PC-9 (cell line): ENCODE measurements around the gene RFWD3. TPM values are rescaled to one million over a fixed set of nuclear protein-coding genes. Genes with fewer than 3 reads are reported as not detected.
"Not testable (repeated sequence)": the region's sequence is repeated elsewhere in the genome, so short reads cannot be mapped to it uniquely, and the experiment has no call there.

Source experiments
- BruUV-seq: library from RNA; stranded (reverse); fragments of 400-500 nt; replicated peaks from 2 replicates; lab custom pipeline; 2021; lab: Mats Ljungman, UMichigan
- CTCF ChIA-PET: fragments of 300-600 bp; sonication (Branson Sonifier 250); formaldehyde crosslinking; loops from one replicate; lab custom pipeline; 2022; ENCODE audit warnings: antibody characterized with exemption; lab: Charles Lee
- POLR2A ChIA-PET: fragments of 300-600 bp; sonication (Branson Sonifier 250); formaldehyde crosslinking; loops from one replicate; lab custom pipeline; 2022; ENCODE audit warnings: antibody characterized with exemption; ENCODE audit not compliant: unreplicated experiment; lab: Charles Lee
- DNase-seq, 2 experiments: peaks; one replicate each; pipeline versions ENCODE4 v3.0.0 to v3.0.0-alpha.2; 2015 to 2022; ENCODE audit warnings: mixed read lengths in 1 of 2
- H2AFZ ChIP-seq: fragments of 200-600 bp; sonication (generic); 2 replicates; pipeline ENCODE4 v1.8.1; 2017; ENCODE audit warnings: antibody characterized with exemption
- H3F3A ChIP-seq: fragments of 200-600 bp; sonication (generic); 2 replicates; pipeline ENCODE4 v1.8.1; 2017; ENCODE audit warnings: antibody characterized with exemption, mild to moderate bottlenecking, low read depth; ENCODE audit not compliant: insufficient read depth
- H3K27ac ChIP-seq: fragments of 200-600 bp; sonication (generic); 2 replicates; pipeline ENCODE4 v1.6.1; 2016; ENCODE audit warnings: mixed run types
- H3K27me3 ChIP-seq: fragments of 200-600 bp; sonication (generic); 2 replicates; pipeline ENCODE4 v1.6.1; 2016; ENCODE audit warnings: low read depth, mixed run types; ENCODE audit not compliant: insufficient read depth
- H3K36me3 ChIP-seq: fragments of 200-600 bp; sonication (generic); 2 replicates; pipeline ENCODE4 v1.6.1; 2016; ENCODE audit warnings: low read depth, mixed run types
- H3K4me1 ChIP-seq: fragments of 200-600 bp; sonication (generic); replicated peaks from 2 replicates; pipeline ENCODE4 v1.6.1; 2016; ENCODE audit warnings: mixed run types; ENCODE audit not compliant: insufficient read depth
- H3K4me2 ChIP-seq: fragments of 200-600 bp; sonication (generic); 2 replicates; pipeline ENCODE4 v1.6.1; 2017; ENCODE audit warnings: mixed run types
- H3K4me3 ChIP-seq: fragments of 200-600 bp; sonication (generic); 2 replicates; pipeline ENCODE4 v1.6.1; 2016; ENCODE audit warnings: mixed run types
- H3K79me2 ChIP-seq: fragments of 200-600 bp; sonication (generic); 2 replicates; pipeline ENCODE4 v1.6.1; 2017; ENCODE audit warnings: low read depth, mixed run types
- H3K9me2 ChIP-seq: fragments of 200-600 bp; sonication (generic); 2 replicates; pipeline ENCODE4 v1.8.1; 2017; ENCODE audit warnings: mild to moderate bottlenecking; ENCODE audit not compliant: insufficient read depth
- H3K9me3 ChIP-seq: fragments of 200-600 bp; sonication (generic); 2 replicates; pipeline ENCODE4 v1.8.1; 2016; ENCODE audit warnings: low read depth; ENCODE audit not compliant: insufficient read depth
- H4K20me1 ChIP-seq: fragments of 200-600 bp; sonication (generic); 2 replicates; pipeline ENCODE4 v1.8.1; 2017; ENCODE audit not compliant: insufficient read depth
- EZH2 ChIP-seq: fragments of 200-600 bp; sonication (generic); IDR thresholded peaks from 2 replicates; pipeline ENCODE4 v1.8.0; 2017; ENCODE audit warnings: antibody characterized with exemption, low read depth
- intact Hi-C: fragments of 100-400 bp; cut with micrococcal nuclease; formaldehyde crosslinking; loops from one replicate; pipeline ENCODE4 v1.10.0; 2022; ENCODE audit not compliant: unreplicated experiment
- total RNA-seq: library from RNA; stranded (reverse); gene quantifications from 2 replicates; pipeline ENCODE4 v1.2.3, GENCODE V29; 2021
- TF ChIP-seq, protein P1 (sequence below): fragments of 200-600 bp; sonication (generic); conservative IDR thresholded peaks from 2 replicates; pipeline ENCODE4 v1.6.1; 2017; ENCODE audit warnings: mixed run types, antibody characterized with exemption, mild to moderate bottlenecking, moderate library complexity

The RFWD3 gene
- total RNA-seq, 1 experiment from 2014 or later, result 49.5 TPM

DNA sequence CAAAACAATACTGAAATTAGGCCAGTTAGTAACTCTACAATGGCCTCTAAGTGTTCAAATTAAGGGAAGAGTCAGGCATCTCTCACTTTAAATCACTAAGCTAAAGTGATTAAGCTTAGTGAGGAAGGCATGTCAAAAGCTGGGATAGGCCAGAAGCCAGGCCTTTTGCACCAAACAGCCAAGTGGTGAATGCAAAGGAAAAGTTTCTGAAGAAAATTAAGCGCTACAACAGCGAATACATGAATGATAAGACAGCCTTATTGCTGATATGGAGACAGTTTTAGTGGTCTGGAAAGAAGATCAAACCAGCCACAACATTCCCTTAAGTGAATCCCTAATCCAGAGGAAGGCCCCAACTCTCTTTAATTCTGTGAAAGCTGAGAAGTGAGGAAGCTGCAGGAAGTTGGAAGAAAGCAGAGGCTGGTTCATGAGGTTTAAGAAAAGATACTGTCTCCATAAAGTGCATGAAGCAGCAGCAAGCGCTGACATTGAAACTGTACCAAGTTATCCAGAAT lies 12.1 kb downstream of the RFWD3 start:
- H3K36me3 ChIP-seq, result peaks cover 31% of the 10 kb centered on the region
- peaks cover 29% of the 10 kb centered on the region for H3F3A ChIP-seq
- H3K9me2 ChIP-seq, result no peaks in the 10 kb centered on the region
- CTCF ChIA-PET, result no interaction called here
- H3K9me3 ChIP-seq, result no peaks in the 10 kb centered on the region
- peaks cover 62% of the 10 kb centered on the region for H4K20me1 ChIP-seq
- no peaks in the 10 kb centered on the region for H3K27me3 ChIP-seq
- H3K4me2 ChIP-seq, result no peak overlapping the region
- peaks cover 86% of the 10 kb centered on the region for H3K79me2 ChIP-seq
- H3K4me3 ChIP-seq, result no peak overlapping the region
- intact Hi-C loops, result no loop called here
- H3K4me1 ChIP-seq, result 0 out of 2 replicates have a peak, but pooled peaks cover 8% of the 10 kb centered on the region
- no peak for DNase-seq
- POLR2A ChIA-PET, result no interaction called here
- no peak for TF ChIP-seq EZH2
- TF ChIP-seq, protein P1, sequence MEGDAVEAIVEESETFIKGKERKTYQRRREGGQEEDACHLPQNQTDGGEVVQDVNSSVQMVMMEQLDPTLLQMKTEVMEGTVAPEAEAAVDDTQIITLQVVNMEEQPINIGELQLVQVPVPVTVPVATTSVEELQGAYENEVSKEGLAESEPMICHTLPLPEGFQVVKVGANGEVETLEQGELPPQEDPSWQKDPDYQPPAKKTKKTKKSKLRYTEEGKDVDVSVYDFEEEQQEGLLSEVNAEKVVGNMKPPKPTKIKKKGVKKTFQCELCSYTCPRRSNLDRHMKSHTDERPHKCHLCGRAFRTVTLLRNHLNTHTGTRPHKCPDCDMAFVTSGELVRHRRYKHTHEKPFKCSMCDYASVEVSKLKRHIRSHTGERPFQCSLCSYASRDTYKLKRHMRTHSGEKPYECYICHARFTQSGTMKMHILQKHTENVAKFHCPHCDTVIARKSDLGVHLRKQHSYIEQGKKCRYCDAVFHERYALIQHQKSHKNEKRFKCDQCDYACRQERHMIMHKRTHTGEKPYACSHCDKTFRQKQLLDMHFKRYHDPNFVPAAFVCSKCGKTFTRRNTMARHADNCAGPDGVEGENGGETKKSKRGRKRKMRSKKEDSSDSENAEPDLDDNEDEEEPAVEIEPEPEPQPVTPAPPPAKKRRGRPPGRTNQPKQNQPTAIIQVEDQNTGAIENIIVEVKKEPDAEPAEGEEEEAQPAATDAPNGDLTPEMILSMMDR, result no peak
- H3K27ac ChIP-seq, result no peak overlapping the region
- BruUV-seq, result no TSS peak
- no peak overlapping the region for H2AFZ ChIP-seq

DNA sequence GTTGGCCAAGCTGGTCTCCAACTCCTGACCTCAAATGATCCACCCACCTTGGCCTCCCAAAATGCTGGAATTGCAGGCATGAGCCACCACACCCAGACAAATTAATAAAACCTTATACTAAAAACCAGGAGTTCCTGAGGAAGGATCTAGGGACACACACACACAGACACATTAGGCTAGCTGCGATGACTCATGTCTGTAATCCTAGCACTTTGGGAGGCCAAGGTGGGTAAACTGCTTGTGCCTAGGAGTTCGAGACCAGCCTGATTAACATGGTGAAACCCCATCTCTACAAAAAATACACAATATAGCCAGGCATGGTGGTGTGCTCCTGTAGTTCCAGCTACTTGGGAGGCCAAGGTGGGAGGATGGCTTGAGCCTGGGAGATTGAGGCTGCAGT lies 13.8 kb downstream of the RFWD3 start:
- H3K4me3 ChIP-seq, POLR2A ChIA-PET, H3K4me2 ChIP-seq, BruUV-seq, H3K27me3 ChIP-seq, DNase-seq, CTCF ChIA-PET, H3K4me1 ChIP-seq, intact Hi-C loops, H3K9me3 ChIP-seq, H2AFZ ChIP-seq, H3K9me2 ChIP-seq: not testable (repeated sequence)
- Histone ChIP-seq H3K27ac (0 out of 2 replicates have a peak overlapping the region, but pooled peaks have one; percentile 6), H3F3A (peaks cover 29% of the 10 kb centered on the region), H4K20me1 (peaks cover 49% of the 10 kb centered on the region), H3K79me2 (peaks cover 69% of the 10 kb centered on the region), H3K36me3 (peaks cover 31% of the 10 kb centered on the region)

DNA sequence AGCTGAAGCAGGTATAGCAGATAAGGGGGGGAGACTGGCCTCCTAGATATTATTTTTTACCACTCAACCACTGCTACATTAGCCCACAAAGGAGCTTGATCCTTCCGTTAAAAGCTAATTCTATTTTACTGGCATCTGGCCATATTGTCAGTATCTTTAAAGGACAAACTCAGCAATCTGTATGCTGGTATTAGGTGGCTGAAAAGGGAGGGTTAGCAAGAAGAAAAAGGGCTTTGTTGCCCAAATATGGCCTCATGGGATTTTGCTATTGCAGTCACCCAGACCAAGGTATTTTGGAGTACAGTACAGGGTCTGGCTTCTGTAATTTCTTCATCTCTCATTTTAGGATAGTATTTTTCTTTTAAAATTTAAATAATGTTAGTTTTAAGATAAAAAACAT lies 14.4 kb downstream of the RFWD3 start:
- no peak overlapping the region for H3K4me3 ChIP-seq
- no peak overlapping the region for H3K4me2 ChIP-seq
- H4K20me1 ChIP-seq, result peaks cover 44% of the 10 kb centered on the region
- H3K27me3 ChIP-seq, result no peaks in the 10 kb centered on the region
- H3K36me3 ChIP-seq, result peaks cover 31% of the 10 kb centered on the region
- intact Hi-C loops, result no loop called here
- H3K79me2 ChIP-seq, result peaks cover 63% of the 10 kb centered on the region
- no peaks in the 10 kb centered on the region for H3K9me3 ChIP-seq
- TF ChIP-seq, protein P1, result no peak
- no peak for TF ChIP-seq EZH2
- DNase-seq, result no peak
- H3K9me2 ChIP-seq, result no peaks in the 10 kb centered on the region
- no peak overlapping the region for H3K27ac ChIP-seq
- CTCF ChIA-PET, result interaction anchor here (0.5 kb wide), 1 partner anchor 139 kb away, joined by 3 read pairs; no protein-coding TSS in a partner anchor
- H3K4me1 ChIP-seq, result 0 out of 2 replicates have a peak, but pooled peaks cover 8% of the 10 kb centered on the region
- BruUV-seq, result no TSS peak
- POLR2A ChIA-PET, result interaction anchor here (0.6 kb wide), 1 partner anchor 776 kb away, joined by 3 read pairs; no protein-coding TSS in a partner anchor
- peaks cover 29% of the 10 kb centered on the region for H3F3A ChIP-seq
- no peak overlapping the region for H2AFZ ChIP-seq
